GM21447 (cell line): ENCODE measurements around the gene ZNF385A.
"Not testable (repeated sequence)": the region's sequence is repeated elsewhere in the genome, so short reads cannot be mapped to it uniquely, and the experiment has no call there.

Experiments used
- ATAC-seq: cut with Tn5 transposase; IDR thresholded peaks from one replicate; pipeline ENCODE4 v1.9.1; 2021; ENCODE audit not compliant: unreplicated experiment

Gene ZNF385A

GRCh38 chr12:54333420-54334034 is 51.0 kb downstream of the ZNF385A start:
- no peak for ATAC-seq

GRCh38 chr12:54331461-54331860 is 53.1 kb downstream of the ZNF385A start:
- no peak for ATAC-seq

GRCh38 chr12:54330442-54330841 is 54.1 kb downstream of the ZNF385A start:
- no peak for ATAC-seq

- ATAC-seq: no peak
Observed at GRCh38 chr12:54329759-54330158, 54.8 kb downstream of the ZNF385A start.

GRCh38 chr12:54328595-54329337 is 55.8 kb downstream of the ZNF385A start:
- no peak for ATAC-seq

GRCh38 chr12:54325442-54326109 is 59.0 kb downstream of the ZNF385A start:
- not testable (repeated sequence) for ATAC-seq

GRCh38 chr12:54324617-54325441 is 59.7 kb downstream of the ZNF385A start, which contains the start of gene COPZ1:
Gene COPZ1, plus strand, starts transcription at chr12:54325131. Its CDS starts 33 bp downstream, at chr12:54325164.
- peak; percentile 99 for ATAC-seq

- ATAC-seq: no peak
Observed at GRCh38 chr12:54321363-54321762, 63.2 kb downstream of the ZNF385A start.
